Omental fat pad (tissue), 4 donors: ENCODE measurements around the gene RMND5A. TPM values are rescaled to one million over a fixed set of nuclear protein-coding genes. Genes with fewer than 3 reads are reported as not detected.

ENCODE experiments used
- ATAC-seq: fragments of 150-250 bp; one replicate; pipeline ENCODE4 v1.9.1; 2016; ENCODE audit warnings: mild to moderate bottlenecking, moderate library complexity; ENCODE audit not compliant: low FRiP score
- DNase-seq: peaks from one replicate; pipeline ENCODE4 v3.0.0-alpha.2; 2019; ENCODE audit warnings: low spot score
- CTCF ChIP-seq, 3 donors: fragments of 450-650 bp; IDR thresholded peaks; one replicate each; pipeline ENCODE4 v1.5.1; 2016 to 2017; ENCODE audit warnings: antibody characterized with exemption in 3 of 3, mild to moderate bottlenecking in 3 of 3, moderate library complexity in 2 of 3
- total RNA-seq, 4 donors: library from RNA; depleted of rRNA; stranded (reverse); fragments of >200 nt; gene quantifications; one replicate each; pipeline ENCODE4 v1.1.0, GENCODE V29; 2016

The RMND5A gene
- total RNA-seq, 4 donors from 2014 or later = 30.6 to 55.6 (median 46.3) TPM

GRCh38 chr2:86807133-86807467, 87.0 kb downstream of the RMND5A start:
- no peak for DNase-seq
- no peak for ATAC-seq
- TF ChIP-seq CTCF (IDR thresholded peaks at IDR 0.05) = no peak

GRCh38 chr2:86807468-86808275, 87.6 kb downstream of the RMND5A start:
- peak; percentile 62 for ATAC-seq
- no peak for DNase-seq
- no peak for TF ChIP-seq CTCF (IDR thresholded peaks at IDR 0.05)

- ATAC-seq = peak; percentile 93
- DNase-seq = peak; percentile 78
- peak in 2 of 3 donors; percentile 79 to 88 for TF ChIP-seq CTCF (IDR thresholded peaks at IDR 0.05)
Observed at GRCh38 chr2:86808315-86809161, 88.4 kb downstream of the RMND5A start.

- ATAC-seq = no peak
- no peak for DNase-seq
- TF ChIP-seq CTCF (IDR thresholded peaks at IDR 0.05) = no peak
Observed at GRCh38 chr2:86809481-86810121, 89.5 kb downstream of the RMND5A start.

- no peak for ATAC-seq
- TF ChIP-seq CTCF (IDR thresholded peaks at IDR 0.05) = no peak
- no peak for DNase-seq
Observed at GRCh38 chr2:86815611-86816010, 95.5 kb downstream of the RMND5A start.

- ATAC-seq = no peak
- TF ChIP-seq CTCF (IDR thresholded peaks at IDR 0.05) = no peak
- no peak for DNase-seq
Observed at GRCh38 chr2:86818114-86818801, 98.2 kb downstream of the RMND5A start.
